ENCODE measurements around the gene DYSF.

DNA sequence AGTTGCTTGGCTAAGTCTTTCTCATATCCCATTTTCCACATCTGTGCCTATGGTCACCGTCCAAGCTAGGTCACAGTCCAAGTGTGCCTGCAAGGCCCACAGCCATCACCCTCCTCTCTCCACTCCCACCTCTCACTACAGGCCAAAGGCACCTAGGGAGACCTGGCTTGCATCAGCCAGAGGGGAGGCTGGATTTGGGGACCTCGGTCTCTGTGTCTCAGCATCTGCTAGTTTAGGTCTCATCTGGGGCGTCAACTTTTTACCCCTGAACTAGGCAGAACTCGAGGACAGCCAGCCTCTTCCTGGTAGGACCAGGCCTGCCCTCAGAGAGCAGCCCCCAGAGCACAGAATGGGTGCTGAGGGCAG is 217.1 kb downstream of the DYSF start:
- TF ChIP-seq, protein P1, sequence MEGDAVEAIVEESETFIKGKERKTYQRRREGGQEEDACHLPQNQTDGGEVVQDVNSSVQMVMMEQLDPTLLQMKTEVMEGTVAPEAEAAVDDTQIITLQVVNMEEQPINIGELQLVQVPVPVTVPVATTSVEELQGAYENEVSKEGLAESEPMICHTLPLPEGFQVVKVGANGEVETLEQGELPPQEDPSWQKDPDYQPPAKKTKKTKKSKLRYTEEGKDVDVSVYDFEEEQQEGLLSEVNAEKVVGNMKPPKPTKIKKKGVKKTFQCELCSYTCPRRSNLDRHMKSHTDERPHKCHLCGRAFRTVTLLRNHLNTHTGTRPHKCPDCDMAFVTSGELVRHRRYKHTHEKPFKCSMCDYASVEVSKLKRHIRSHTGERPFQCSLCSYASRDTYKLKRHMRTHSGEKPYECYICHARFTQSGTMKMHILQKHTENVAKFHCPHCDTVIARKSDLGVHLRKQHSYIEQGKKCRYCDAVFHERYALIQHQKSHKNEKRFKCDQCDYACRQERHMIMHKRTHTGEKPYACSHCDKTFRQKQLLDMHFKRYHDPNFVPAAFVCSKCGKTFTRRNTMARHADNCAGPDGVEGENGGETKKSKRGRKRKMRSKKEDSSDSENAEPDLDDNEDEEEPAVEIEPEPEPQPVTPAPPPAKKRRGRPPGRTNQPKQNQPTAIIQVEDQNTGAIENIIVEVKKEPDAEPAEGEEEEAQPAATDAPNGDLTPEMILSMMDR (IDR thresholded peaks at IDR 0.05), result no peak
- no peak for TF ChIP-seq ZFX (IDR thresholded peaks at IDR 0.05; ENCODE audit: borderline replicate concordance)

Measured in 22Rv1 (cell line).